Sigmoid colon (tissue), 4 donors: ENCODE measurements around the gene LEFTY1.

Experiments
- CTCF ChIP-seq, 4 experiments: fragments of 450-650 bp in 3 of 4; fragments of 200-600 bp in 1 of 4; IDR thresholded peaks; one replicate each; pipeline ENCODE4 v1.5.1; 2016 to 2019; ENCODE audit warnings: antibody characterized with exemption in 4 of 4, mild to moderate bottlenecking in 3 of 4, moderate library complexity in 2 of 4
- POLR2AphosphoS5 ChIP-seq, 4 donors: sonication (generic); formaldehyde crosslinking; IDR thresholded peaks; one replicate each; pipeline ENCODE4 v1.6.1; 2017; ENCODE audit warnings: antibody characterized with exemption in 4 of 4

- no peak for TF ChIP-seq CTCF (IDR thresholded peaks at IDR 0.05)
- no peak for TF ChIP-seq POLR2AphosphoS5 (IDR thresholded peaks at IDR 0.05)
Measured at GRCh38 chr1:225860107-225860506, 28.8 kb downstream of the LEFTY1 start.
